ENCODE results near the gene KRT80. TPM values are rescaled to one million over a fixed set of nuclear protein-coding genes. Genes with fewer than 3 reads are reported as not detected.

KRT80 gene
- total RNA-seq, 4 donors from 2014 or later = 0.16 to 0.54 (median 0.31) TPM; not detected in 1

GRCh38 chr12:52149651-52150241, 42.1 kb downstream of the KRT80 start:
- ATAC-seq = no peak
- Histone ChIP-seq H3K4me3 (no peak overlapping the region), H3K27ac (peak overlapping the region in 3 of 4 donors; percentile 85 to 91 (median 87)), H3K27me3 (peaks cover 5% of the 10 kb centered on the region), H3K36me3 (no peaks in the 10 kb centered on the region), H3K4me1 (peaks cover 6 to 68% (median 40%) of the 10 kb centered on the region in 3 donors), H3K9me3 (no peaks in the 10 kb centered on the region)
- WGBS, 2 donors (ENCODE audit: low coverage in 1 of 2) = 100% methylated on average over 1 of the region's 5 CpGs; no CpG with 5 or more reads in 1 of the 2 donors
- no peak for TF ChIP-seq POLR2AphosphoS5 (IDR thresholded peaks at IDR 0.05)
- no peak for TF ChIP-seq POLR2A (IDR thresholded peaks at IDR 0.05)
- no peak for TF ChIP-seq EP300 (IDR thresholded peaks at IDR 0.05)
- no peak for TF ChIP-seq CTCF (IDR thresholded peaks at IDR 0.05)

- TF ChIP-seq EP300 (IDR thresholded peaks at IDR 0.05) (no peak), POLR2A (IDR thresholded peaks at IDR 0.05) (no peak)
- H3K4me3 ChIP-seq = no peak overlapping the region
- peaks cover 6 to 68% (median 40%) of the 10 kb centered on the region in 3 donors for H3K4me1 ChIP-seq
- H3K9me3 ChIP-seq = no peaks in the 10 kb centered on the region
- no peaks in the 10 kb centered on the region for H3K36me3 ChIP-seq
- WGBS, 2 donors (ENCODE audit: low coverage in 1 of 2) = 43 to 50% methylated on average over 1 to 5 of the region's 6 CpGs
- H3K27ac ChIP-seq = peak overlapping the region in 3 of 4 donors; percentile 85 to 91 (median 87)
- ATAC-seq = no peak
- peaks cover 5% of the 10 kb centered on the region for H3K27me3 ChIP-seq
Observed at GRCh38 chr12:52149182-52149641, 42.6 kb downstream of the KRT80 start.

- TF ChIP-seq EP300 (IDR thresholded peaks at IDR 0.05) (no peak), POLR2AphosphoS5 (IDR thresholded peaks at IDR 0.05) (no peak), CTCF (IDR thresholded peaks at IDR 0.05) (no peak), POLR2A (IDR thresholded peaks at IDR 0.05) (no peak)
- no peak for ATAC-seq
- WGBS, 2 donors (ENCODE audit: low coverage in 1 of 2) = 95% methylated on average over 4 of the region's 14 CpGs; no CpG with 5 or more reads in 1 of the 2 donors
- H3K27ac ChIP-seq = peak overlapping the region; percentile 64 to 91 (median 86)
- no peaks in the 10 kb centered on the region for H3K36me3 ChIP-seq
- no peak overlapping the region for H3K4me3 ChIP-seq
- H3K4me1 ChIP-seq = peaks cover 6 to 68% (median 40%) of the 10 kb centered on the region in 3 donors
- H3K27me3 ChIP-seq = peaks cover 5% of the 10 kb centered on the region
- no peaks in the 10 kb centered on the region for H3K9me3 ChIP-seq
Observed at GRCh38 chr12:52148464-52149181, 43.2 kb downstream of the KRT80 start.

GRCh38 chr12:52147964-52148463, 43.8 kb downstream of the KRT80 start:
- peak overlapping the region; percentile 64 to 91 (median 86) for H3K27ac ChIP-seq
- WGBS, 2 donors (ENCODE audit: low coverage in 1 of 2) = 60% methylated on average over 1 of the region's 10 CpGs; no CpG with 5 or more reads in 1 of the 2 donors

More at GRCh38 chr12:52147964-52148463, 43.8 kb downstream of the KRT80 start:
- peaks cover 6 to 67% (median 40%) of the 10 kb centered on the region in 3 donors for H3K4me1 ChIP-seq
- peaks cover 5% of the 10 kb centered on the region for H3K27me3 ChIP-seq
- no peaks in the 10 kb centered on the region for H3K9me3 ChIP-seq
- TF ChIP-seq POLR2AphosphoS5 (IDR thresholded peaks at IDR 0.05) (no peak), EP300 (IDR thresholded peaks at IDR 0.05) (no peak), CTCF (IDR thresholded peaks at IDR 0.05) (no peak)
- ATAC-seq = no peak
- no peak overlapping the region for H3K4me3 ChIP-seq
- H3K36me3 ChIP-seq = no peaks in the 10 kb centered on the region
